Tongue (tissue), 2 donors: ENCODE measurements around the gene SLC45A3. TPM values are rescaled to one million over a fixed set of nuclear protein-coding genes. Genes with fewer than 3 reads are reported as not detected.
A peak's percentile ranks its signal among the peaks of the same experiment; 100 is the strongest.
"Not testable (repeated sequence)": the region's sequence is repeated elsewhere in the genome, so short reads cannot be mapped to it uniquely, and the experiment has no call there.

Experiments used
- DNase-seq: peaks from one replicate; pipeline ENCODE4 v3.0.0-alpha.2; 2015
- total RNA-seq: library from RNA; depleted of rRNA; stranded (reverse); fragments of >200 nt; gene quantifications from one replicate; pipeline ENCODE4 v1.2.3, GENCODE V29; 2014

Gene SLC45A3
- total RNA-seq, 1 donor from 2014 or later: 4.2 TPM

GRCh38 chr1:205636138-205636530 is 44.2 kb downstream of the SLC45A3 start:
- DNase-seq: not testable (repeated sequence)

GRCh38 chr1:205633421-205633976 is 46.8 kb downstream of the SLC45A3 start:
- DNase-seq: no peak

GRCh38 chr1:205632669-205633169 is 47.6 kb downstream of the SLC45A3 start:
- no peak for DNase-seq

- peak; percentile 100 for DNase-seq
Measured at GRCh38 chr1:205631768-205632668, 48.3 kb downstream of the SLC45A3 start, which contains the start of gene ELK4. ELK4 (minus strand) TSS chr1:205632011; CDS start chr1:205623882, 8,129 bp downstream.

- peak; percentile 91 for DNase-seq
Measured at GRCh38 chr1:205631010-205631767, 49.1 kb downstream of the SLC45A3 start.

- no peak for DNase-seq
Measured at GRCh38 chr1:205630651-205631009, 49.7 kb downstream of the SLC45A3 start.

- DNase-seq: peak; percentile 65
Measured at GRCh38 chr1:205630241-205630640, 50.1 kb downstream of the SLC45A3 start.

GRCh38 chr1:205629751-205630150 is 50.6 kb downstream of the SLC45A3 start:
- DNase-seq: no peak

- DNase-seq: no peak
Measured at GRCh38 chr1:205627956-205628355, 52.4 kb downstream of the SLC45A3 start.

GRCh38 chr1:205626216-205626615 is 54.1 kb downstream of the SLC45A3 start:
- DNase-seq: no peak

- DNase-seq: no peak
Measured at GRCh38 chr1:205623646-205624045, 56.7 kb downstream of the SLC45A3 start.

- DNase-seq: no peak
Measured at GRCh38 chr1:205620269-205620668, 60.0 kb downstream of the SLC45A3 start.

GRCh38 chr1:205619376-205619775 is 60.9 kb downstream of the SLC45A3 start:
- DNase-seq: no peak

GRCh38 chr1:205616563-205617293 is 63.6 kb downstream of the SLC45A3 start:
- DNase-seq: no peak

GRCh38 chr1:205615789-205616188 is 64.5 kb downstream of the SLC45A3 start:
- DNase-seq: no peak

- no peak for DNase-seq
Measured at GRCh38 chr1:205613854-205614412, 66.4 kb downstream of the SLC45A3 start.

- DNase-seq: no peak
Measured at GRCh38 chr1:205612556-205612955, 67.8 kb downstream of the SLC45A3 start.

GRCh38 chr1:205612104-205612503 is 68.2 kb downstream of the SLC45A3 start:
- no peak for DNase-seq

- DNase-seq: no peak
Measured at GRCh38 chr1:205610901-205611466, 69.3 kb downstream of the SLC45A3 start.

- DNase-seq: no peak
Measured at GRCh38 chr1:205610036-205610435, 70.3 kb downstream of the SLC45A3 start.
